ENCODE results near the gene LEF1.

Gene LEF1

DNA sequence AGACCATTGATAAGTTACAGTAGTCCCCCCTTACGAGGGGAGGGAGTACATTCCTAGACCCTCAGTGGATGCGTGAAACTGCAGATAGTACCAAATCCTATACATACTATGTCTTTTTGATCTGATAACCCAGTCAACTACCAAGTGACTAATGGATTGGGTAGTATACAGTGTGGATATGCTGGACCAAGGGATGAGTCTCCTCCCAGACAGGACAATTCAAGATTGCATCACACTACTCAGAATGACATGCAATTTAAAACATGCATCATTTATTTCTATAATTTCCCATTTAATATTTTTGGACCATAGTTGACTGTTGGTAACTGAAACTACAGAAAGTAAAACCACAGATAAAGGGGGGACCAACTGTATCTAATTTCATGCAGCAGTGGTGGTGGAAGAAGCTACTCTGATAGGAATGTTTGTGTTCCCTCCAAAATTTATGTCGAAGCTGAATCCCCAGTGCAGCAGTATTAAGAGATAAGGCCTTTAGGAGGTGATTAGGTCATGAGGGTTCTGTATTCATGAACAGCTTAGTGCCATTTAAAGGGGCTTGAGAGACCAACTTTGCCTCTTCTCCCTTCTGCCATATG lies 167.1 kb downstream of the LEF1 start:
- TF ChIP-seq, protein P1, sequence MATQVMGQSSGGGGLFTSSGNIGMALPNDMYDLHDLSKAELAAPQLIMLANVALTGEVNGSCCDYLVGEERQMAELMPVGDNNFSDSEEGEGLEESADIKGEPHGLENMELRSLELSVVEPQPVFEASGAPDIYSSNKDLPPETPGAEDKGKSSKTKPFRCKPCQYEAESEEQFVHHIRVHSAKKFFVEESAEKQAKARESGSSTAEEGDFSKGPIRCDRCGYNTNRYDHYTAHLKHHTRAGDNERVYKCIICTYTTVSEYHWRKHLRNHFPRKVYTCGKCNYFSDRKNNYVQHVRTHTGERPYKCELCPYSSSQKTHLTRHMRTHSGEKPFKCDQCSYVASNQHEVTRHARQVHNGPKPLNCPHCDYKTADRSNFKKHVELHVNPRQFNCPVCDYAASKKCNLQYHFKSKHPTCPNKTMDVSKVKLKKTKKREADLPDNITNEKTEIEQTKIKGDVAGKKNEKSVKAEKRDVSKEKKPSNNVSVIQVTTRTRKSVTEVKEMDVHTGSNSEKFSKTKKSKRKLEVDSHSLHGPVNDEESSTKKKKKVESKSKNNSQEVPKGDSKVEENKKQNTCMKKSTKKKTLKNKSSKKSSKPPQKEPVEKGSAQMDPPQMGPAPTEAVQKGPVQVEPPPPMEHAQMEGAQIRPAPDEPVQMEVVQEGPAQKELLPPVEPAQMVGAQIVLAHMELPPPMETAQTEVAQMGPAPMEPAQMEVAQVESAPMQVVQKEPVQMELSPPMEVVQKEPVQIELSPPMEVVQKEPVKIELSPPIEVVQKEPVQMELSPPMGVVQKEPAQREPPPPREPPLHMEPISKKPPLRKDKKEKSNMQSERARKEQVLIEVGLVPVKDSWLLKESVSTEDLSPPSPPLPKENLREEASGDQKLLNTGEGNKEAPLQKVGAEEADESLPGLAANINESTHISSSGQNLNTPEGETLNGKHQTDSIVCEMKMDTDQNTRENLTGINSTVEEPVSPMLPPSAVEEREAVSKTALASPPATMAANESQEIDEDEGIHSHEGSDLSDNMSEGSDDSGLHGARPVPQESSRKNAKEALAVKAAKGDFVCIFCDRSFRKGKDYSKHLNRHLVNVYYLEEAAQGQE (IDR thresholded peaks at IDR 0.05; ENCODE audit: low read depth), result no peak
- TF ChIP-seq TCF12 (IDR thresholded peaks at IDR 0.05; ENCODE audit: low read depth), result no peak
- TF ChIP-seq RAD21 (IDR thresholded peaks at IDR 0.05; ENCODE audit: low read depth), result no peak
- no peak for TF ChIP-seq TEAD4 (IDR thresholded peaks at IDR 0.05)
- no peak for TF ChIP-seq NFIC (IDR thresholded peaks at IDR 0.05)
- TF ChIP-seq, protein P2, sequence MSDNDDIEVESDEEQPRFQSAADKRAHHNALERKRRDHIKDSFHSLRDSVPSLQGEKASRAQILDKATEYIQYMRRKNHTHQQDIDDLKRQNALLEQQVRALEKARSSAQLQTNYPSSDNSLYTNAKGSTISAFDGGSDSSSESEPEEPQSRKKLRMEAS (IDR thresholded peaks at IDR 0.05), result no peak
- TF ChIP-seq TAF1 (IDR thresholded peaks at IDR 0.05; ENCODE audit: low read depth), result no peak
- no peak for TF ChIP-seq EP300 (IDR thresholded peaks at IDR 0.05; ENCODE audit: borderline replicate concordance)
- no peak for TF ChIP-seq FOXM1 (IDR thresholded peaks at IDR 0.05; ENCODE audit: borderline replicate concordance, low read depth)
- no peak for TF ChIP-seq YY1 (IDR thresholded peaks at IDR 0.05; ENCODE audit: low read depth)
- TF ChIP-seq, protein P3, sequence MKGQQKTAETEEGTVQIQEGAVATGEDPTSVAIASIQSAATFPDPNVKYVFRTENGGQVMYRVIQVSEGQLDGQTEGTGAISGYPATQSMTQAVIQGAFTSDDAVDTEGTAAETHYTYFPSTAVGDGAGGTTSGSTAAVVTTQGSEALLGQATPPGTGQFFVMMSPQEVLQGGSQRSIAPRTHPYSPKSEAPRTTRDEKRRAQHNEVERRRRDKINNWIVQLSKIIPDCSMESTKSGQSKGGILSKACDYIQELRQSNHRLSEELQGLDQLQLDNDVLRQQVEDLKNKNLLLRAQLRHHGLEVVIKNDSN (IDR thresholded peaks at IDR 0.05), result no peak
- TF ChIP-seq ZBTB7A (IDR thresholded peaks at IDR 0.05; ENCODE audit: low read depth), result no peak
- no peak for TF ChIP-seq CEBPB (IDR thresholded peaks at IDR 0.05)
- TF ChIP-seq EGR1 (IDR thresholded peaks at IDR 0.05), result no peak
- no peak for TF ChIP-seq CREB1 (IDR thresholded peaks at IDR 0.05; ENCODE audit: low read depth)

DNA sequence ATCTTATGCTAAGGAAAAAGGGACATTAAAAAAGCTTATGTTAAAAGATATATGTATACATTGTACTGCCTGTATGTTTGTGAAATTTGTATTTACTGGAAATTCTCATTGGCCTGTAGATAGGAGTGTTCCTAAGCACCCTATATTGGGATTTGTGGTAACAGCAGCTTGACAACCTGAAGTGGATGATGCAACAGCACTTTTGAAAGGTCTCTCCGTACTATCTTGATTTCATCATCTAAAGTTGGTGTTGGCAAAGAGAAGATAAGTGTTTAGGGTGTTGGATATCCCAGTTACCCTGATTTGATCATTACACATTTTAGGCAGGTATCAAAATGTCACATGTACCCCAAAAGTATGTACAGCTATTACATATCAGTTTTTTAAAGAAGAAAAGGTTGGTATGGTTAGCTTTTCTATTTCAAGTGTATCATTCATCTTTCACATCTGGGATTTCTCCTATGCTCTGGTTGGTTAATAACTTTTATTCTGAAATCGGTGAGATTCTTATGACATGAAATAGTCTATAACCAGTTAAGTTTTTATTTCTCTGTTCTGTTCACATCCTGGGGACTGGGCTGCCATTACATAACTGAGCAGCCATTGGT lies 168.7 kb downstream of the LEF1 start:
- TF ChIP-seq CEBPB (IDR thresholded peaks at IDR 0.05), result no peak
- no peak for TF ChIP-seq TCF12 (IDR thresholded peaks at IDR 0.05; ENCODE audit: low read depth)

DNA sequence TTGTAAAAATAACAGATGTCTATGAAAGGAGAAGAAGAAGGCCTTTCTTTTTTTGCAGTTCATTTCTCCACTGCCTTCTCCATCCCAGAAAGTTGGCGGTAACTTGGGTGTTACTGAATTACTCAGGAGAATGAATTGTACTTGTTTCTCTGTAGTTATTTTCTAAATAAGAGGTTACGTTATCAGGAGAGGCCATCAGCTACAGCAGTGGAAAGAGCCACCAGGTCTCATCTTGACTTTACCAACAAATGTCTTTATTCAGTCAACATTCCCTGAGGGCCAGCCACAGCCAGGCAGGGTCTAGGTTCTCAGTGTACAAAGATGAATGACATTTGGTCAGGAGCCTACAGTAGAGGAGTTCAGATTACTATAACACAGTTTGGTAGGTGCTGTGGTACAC lies 170.9 kb downstream of the LEF1 start:
- TF ChIP-seq, protein P2 (IDR thresholded peaks at IDR 0.05), result no peak
- TF ChIP-seq YY1 (IDR thresholded peaks at IDR 0.05; ENCODE audit: low read depth), result no peak
- no peak for TF ChIP-seq NFIC (IDR thresholded peaks at IDR 0.05)
- TF ChIP-seq, protein P1 (IDR thresholded peaks at IDR 0.05; ENCODE audit: low read depth), result no peak
- no peak for TF ChIP-seq RAD21 (IDR thresholded peaks at IDR 0.05; ENCODE audit: low read depth)
- TF ChIP-seq TEAD4 (IDR thresholded peaks at IDR 0.05), result no peak
